ENCODE data around the gene LEMD2. TPM values are rescaled to one million over a fixed set of nuclear protein-coding genes. Genes with fewer than 3 reads are reported as not detected.

Gene LEMD2
- total and polyA plus RNA-seq, 9 of the 15 experiments (the other 6 are each of a cell fraction or from before 2014, with no cell fraction given), result 0.32 to 46.3 (median 30.8) TPM

GRCh38 chr6:33740794-33741193 is 48.1 kb downstream of the LEMD2 start (continued):
- no peak for TF ChIP-seq HNRNPH1 (optimal IDR thresholded peaks at IDR 0.05; ENCODE audit: low read depth, low read length)
- TF ChIP-seq E2F6 (IDR thresholded peaks at IDR 0.05; ENCODE audit: borderline replicate concordance in 1 of 2, extremely low read depth in 1 of 2, insufficient read depth in 1 of 2, insufficient read length in 1 of 2, low read depth in 1 of 2, low read length in 1 of 2, poor library complexity in 1 of 2, severe bottlenecking in 1 of 2), result peak in 1 of 2 experiments; percentile 38
- no peak for TF ChIP-seq ETS1 (conservative IDR thresholded peaks at IDR 0.05; ENCODE audit: control insufficient read depth, low read depth, low read length)
- no peak for TF ChIP-seq GTF2F1 (IDR thresholded peaks at IDR 0.05; ENCODE audit: low read depth, low read length)
- no peak for TF ChIP-seq TAF7 (tag; IDR thresholded peaks at IDR 0.05)
- TF ChIP-seq MCM5 (IDR thresholded peaks at IDR 0.05; ENCODE audit: low read depth), result no peak
- TF ChIP-seq TEAD2 (tag; IDR thresholded peaks at IDR 0.05), result no peak
- no peak for TF ChIP-seq ZNF253 (CRISPR knock-in tag; conservative IDR thresholded peaks at IDR 0.05)
- TF ChIP-seq SMARCA4 (IDR thresholded peaks at IDR 0.05), result no peak
- TF ChIP-seq RBM34 (IDR thresholded peaks at IDR 0.05; ENCODE audit: borderline replicate concordance, insufficient read depth, low read length), result no peak
- TF ChIP-seq PHB (CRISPR knock-in tag; IDR thresholded peaks at IDR 0.05), result no peak
- TF ChIP-seq FUS (optimal IDR thresholded peaks at IDR 0.05; ENCODE audit: low read depth, low read length), result no peak
- TF ChIP-seq SPI1 (IDR thresholded peaks at IDR 0.05; ENCODE audit: borderline replicate concordance, low read depth, low read length), result no peak
- TF ChIP-seq CHD1 (IDR thresholded peaks at IDR 0.05; ENCODE audit: low read length), result no peak
- TF ChIP-seq SIN3A (IDR thresholded peaks at IDR 0.05; ENCODE audit: borderline replicate concordance in 2 of 2, control insufficient read depth in 1 of 2, low read depth in 2 of 2, low read length in 2 of 2), result no peak
- no peak for TF ChIP-seq NUFIP1 (IDR thresholded peaks at IDR 0.05; ENCODE audit: partially characterized antibody)
- TF ChIP-seq STAG1 (CRISPR knock-in tag; IDR thresholded peaks at IDR 0.05; ENCODE audit: borderline replicate concordance), result no peak
- TF ChIP-seq KAT7 (CRISPR knock-in tag; IDR thresholded peaks at IDR 0.05; ENCODE audit: borderline replicate concordance), result no peak
- TF ChIP-seq HLTF (IDR thresholded peaks at IDR 0.05), result no peak
- no peak for TF ChIP-seq BRCA1 (IDR thresholded peaks at IDR 0.05)
- TF ChIP-seq BRCA1 (CRISPR knock-in tag; IDR thresholded peaks at IDR 0.05), result no peak
- TF ChIP-seq ILF3 (IDR thresholded peaks at IDR 0.05; ENCODE audit: borderline replicate concordance), result no peak
- peak; percentile 24; the same call in 1 of the 2 replicates for TF ChIP-seq CBFA2T3 (IDR thresholded peaks at IDR 0.05)
- no peak for TF ChIP-seq ZNF217 (CRISPR knock-in tag; IDR thresholded peaks at IDR 0.05)
- TF ChIP-seq HNRNPK (IDR thresholded peaks at IDR 0.05; ENCODE audit: low read depth, low read length, poor library complexity, severe bottlenecking), result no peak
- TF ChIP-seq LCOR (CRISPR knock-in tag; IDR thresholded peaks at IDR 0.05), result no peak
- no peak for TF ChIP-seq POLR2H (tag; IDR thresholded peaks at IDR 0.05; ENCODE audit: low read depth)
- no peak for TF ChIP-seq ELF4 (CRISPR knock-in tag; IDR thresholded peaks at IDR 0.05)
- TF ChIP-seq TCF3 (CRISPR knock-in tag; IDR thresholded peaks at IDR 0.05), result 0 out of 2 replicates have a peak, but pooled peaks have one; percentile 25

Data from K562 (cell line).